NCI-H345 treated with DMSO at 0.1 percent for 48 hours (cell line): ENCODE measurements around the gene MARK2.
A peak's percentile ranks its signal among the peaks of the same experiment; 100 is the strongest.

Source experiments
- DNase-seq: peaks from one replicate; lab custom pipeline; 2025; ENCODE audit not compliant: unreplicated experiment; lab: John Stamatoyannopoulos, UW

MARK2 gene

GRCh38 chr11:63920126-63920938, 81.4 kb downstream of the MARK2 start:
- DNase-seq, result no peak

DNA sequence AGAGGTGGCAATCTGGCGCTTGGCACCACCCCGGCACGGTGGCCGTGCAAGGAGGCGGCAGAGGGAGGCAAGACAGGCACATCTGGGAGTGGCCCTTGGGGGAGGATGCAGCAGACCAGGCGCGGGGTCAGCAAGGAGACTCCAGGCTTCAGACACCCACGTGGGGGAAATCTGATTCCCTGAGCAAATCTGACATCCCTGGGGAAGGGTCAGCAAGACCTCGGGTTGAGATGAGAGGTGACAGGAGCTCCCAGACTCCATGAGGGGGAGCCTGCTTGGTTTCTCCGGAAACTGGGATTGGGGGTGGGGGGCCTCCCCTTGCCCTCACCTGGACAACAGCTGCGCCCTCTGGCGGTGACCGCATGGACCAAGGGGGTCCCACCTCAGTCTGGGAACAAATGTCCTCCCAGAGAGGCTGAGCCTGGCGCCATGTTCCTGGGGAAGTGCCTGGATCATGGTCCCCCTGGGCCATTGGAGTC, 82.1 kb downstream of the MARK2 start:
- no peak for DNase-seq

GRCh38 chr11:63922673-63923192, 83.8 kb downstream of the MARK2 start:
- no peak for DNase-seq

DNA sequence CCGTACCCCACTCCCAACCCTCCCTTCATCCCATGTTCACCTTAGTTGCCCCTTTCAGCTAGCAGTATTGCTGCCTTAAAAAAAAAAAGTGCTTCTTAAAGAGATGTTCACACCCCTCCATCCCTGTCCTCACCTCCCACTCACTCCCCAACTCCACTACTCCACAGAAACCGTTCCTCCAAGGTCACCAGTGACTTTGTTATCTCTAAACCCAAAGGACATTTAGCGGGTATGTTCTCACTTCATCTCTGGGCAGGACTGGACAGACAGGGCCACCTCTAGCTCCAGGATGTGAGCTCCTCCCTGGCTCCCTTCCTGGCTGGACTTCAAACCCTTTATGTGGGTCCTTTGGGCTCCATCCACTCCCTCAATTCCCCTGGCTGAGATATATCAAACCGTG, 84.4 kb downstream of the MARK2 start:
- DNase-seq, result no peak

GRCh38 chr11:63929616-63930015, 90.7 kb downstream of the MARK2 start:
- DNase-seq, result no peak

DNA sequence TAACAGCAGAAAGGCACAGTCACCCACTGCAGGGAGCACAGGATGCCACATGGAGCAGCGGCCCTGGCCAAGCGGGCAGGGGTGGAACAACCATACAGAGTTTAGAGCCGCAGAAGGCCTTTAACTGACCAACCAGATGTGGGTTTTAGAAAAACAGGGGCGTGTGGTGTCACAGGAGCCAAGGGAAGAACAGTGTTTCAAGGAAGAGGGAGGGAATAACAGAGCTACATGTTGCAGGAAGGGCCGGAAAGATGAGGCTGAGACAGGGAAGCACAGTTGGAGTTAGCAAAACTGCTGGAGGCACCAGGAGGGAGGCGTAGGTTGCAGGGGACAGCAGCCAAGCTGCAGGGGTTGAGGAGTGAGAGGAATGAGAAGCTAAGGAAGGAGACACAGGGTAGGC, 92.1 kb downstream of the MARK2 start:
- DNase-seq, result no peak

DNA sequence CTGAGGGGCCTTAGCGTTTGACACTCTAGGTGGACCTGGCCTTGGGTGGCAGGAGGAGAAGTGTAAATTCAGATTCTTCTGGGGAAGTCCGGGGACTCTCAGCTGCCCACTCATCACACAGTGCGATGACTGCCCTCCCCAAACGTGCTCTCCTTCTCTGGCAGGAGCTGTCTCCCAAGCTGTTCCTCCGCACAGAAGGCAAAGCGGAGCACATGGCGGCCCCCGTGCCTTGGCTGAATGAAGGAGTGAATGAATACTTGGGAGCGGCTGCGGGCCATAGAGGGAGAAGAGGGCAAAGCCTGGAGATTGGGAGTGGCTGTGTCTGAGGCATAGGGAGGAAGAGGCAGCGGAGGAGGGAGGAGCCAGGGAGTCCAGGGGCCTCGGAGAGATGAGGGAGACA, 93.0 kb downstream of the MARK2 start:
- no peak for DNase-seq

DNA sequence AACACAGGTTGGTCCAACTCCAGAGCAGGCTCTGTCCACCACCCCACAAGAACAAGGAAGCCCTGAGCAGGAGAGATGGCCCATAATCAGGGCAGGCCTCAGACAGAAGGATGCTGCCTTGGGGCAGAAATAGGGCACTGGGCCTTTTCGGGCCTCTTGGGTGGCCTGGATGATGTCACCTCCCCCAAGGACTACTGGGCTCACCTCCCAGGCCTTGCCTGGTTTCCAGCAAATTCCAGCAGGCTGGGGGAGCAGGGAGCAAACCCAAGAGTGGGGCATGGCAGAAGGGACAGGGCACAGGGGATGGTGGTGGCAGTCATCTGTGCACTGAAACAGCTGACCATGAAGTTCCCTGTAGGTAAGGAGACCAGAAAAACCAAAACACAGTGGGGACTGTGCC, 94.5 kb downstream of the MARK2 start:
- DNase-seq, result no peak

DNA sequence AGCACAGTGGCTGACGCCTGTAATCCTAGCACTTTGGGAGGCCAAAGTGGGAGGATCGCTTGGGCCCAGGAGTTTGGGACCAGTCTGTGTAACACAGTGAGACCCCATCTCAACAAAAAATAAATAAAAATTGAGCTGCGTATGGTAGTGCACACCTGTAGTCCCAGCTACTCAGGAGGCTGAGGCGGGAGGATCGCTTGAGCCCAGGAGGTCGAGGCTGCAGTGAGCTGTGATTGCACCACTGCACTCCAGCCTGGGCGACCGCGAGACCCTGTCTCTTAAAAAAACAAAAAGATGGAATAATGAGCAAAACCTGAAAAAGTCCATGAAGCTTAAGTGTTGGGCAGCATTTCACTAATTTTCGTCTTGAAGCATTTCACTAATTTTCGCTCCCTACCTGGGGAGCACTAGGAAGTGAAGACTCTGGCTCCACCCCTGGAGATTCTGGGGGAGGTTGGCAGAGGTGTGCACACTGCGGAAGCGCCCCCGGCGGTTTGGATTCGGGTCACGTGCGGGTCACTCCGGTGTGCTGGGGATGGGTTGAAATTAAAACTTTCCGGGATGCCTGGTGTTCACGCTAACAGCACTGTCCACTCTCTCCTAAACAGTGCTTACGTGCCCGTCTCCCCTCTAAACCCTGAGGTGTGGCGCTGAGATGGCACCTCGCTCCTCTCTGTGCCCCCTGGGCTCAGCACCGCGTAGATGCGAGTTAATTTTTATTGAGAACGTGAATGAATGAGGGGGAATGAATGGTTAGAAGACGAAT, 99.0 kb downstream of the MARK2 start:
- peak; percentile 14 for DNase-seq

GRCh38 chr11:63938479-63939396, 99.8 kb downstream of the MARK2 start, which contains the start of gene NAA40:
NAA40 (plus strand) TSS chr11:63939002; CDS start chr11:63939097, 95 bp downstream.
- DNase-seq, result peak; percentile 78

DNA sequence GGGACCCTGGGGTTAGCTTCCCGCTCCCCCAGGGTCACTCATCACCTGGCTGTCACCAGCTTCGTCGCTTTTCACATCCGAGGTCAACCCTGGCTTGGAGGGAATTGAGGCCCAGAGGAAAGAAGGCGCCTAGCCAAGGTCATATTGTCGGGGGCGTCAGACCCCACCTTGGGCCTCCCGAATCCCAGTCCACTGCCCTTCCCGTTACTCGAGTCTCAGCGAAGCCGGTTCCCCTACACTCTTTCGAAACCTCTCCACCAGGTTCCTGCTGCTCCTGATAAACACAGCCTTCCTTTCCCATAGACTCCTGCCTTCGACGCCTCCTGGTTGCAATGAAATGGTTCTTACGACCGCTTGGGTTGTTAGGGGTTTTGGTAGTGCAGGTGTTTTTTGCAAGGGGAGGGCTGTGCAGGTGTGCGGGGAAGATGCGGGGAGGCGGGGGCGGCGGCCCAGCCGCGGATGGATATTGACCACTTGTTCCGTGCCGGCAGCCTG, 100.5 kb downstream of the MARK2 start:
- no peak for DNase-seq

DNA sequence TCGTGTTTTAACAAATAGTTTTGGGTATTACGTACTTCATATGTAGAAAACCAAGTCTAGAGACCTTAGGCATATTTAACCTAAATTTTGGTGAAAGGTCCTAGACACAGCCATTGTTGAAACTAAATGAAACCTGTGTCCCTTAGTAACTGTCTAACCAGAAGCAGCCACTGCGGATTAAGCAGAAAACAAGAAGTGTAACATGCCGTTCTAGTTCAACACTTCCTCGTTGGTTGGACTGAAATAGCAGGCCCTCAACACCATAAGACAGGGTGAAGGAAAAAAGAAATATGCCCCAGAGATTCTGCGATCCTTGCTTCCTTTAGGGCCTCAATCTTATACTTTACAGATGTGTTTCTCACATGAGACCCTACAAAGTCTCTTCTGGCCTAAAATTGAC, 101.9 kb downstream of the MARK2 start:
- no peak for DNase-seq

DNA sequence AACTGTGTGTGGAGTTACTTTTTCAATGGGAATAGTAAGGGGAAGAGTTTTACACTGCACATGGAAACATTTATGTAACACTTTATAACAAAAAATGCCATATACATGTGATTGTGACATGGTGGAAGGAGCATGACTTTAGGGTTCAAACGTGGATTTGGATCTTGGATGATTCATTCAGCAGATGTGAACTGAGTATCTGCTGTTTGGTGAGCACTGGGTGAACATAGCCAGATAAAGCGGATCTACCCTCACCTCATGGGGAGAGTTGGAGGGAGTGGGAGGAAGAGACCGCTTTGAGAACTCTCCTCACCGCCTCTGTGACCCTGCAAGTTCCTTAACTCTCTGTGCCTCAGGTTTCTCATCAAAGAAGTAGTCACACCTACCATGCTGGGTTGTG, 103.0 kb downstream of the MARK2 start:
- DNase-seq, result no peak

DNA sequence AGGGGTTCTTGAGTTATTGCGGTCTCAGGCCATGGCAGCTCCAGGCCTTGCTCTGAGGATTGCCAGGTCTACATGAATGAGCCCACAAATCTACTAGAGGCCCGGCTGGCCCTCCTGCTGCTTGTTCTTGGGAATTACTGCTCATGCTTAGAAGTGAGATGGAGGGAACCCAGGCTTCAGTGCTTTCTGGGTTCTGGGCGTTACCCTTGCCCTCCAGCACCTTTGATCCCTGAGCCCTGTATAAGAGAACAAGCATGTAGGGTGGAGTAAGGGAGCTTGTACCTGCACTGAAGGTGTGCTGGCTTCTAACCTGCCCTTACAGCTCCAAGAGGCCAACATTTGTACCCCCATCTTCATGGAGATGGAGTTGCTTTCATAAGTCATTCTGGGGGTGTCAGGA, 103.9 kb downstream of the MARK2 start:
- no peak for DNase-seq

DNA sequence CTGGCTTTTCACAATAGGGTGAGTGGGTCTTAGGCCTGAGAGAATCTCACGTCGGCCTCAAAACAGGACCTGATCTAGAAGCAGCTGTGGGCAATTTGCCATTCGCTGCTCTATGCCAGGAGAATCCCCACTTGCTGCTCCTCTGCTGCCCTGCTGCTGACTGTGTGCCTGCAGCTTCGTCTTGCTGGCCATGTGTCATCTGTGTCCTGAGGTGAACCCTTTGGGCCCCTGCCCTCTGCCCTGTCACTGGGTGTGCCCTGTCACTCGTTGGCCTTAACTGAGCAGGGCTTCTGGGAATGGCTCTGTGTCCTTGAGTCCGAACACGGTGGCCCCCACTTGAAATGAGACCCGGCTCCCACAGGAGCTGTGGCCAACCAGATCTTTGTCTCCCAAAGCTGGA, 106.1 kb downstream of the MARK2 start:
- no peak for DNase-seq

DNA sequence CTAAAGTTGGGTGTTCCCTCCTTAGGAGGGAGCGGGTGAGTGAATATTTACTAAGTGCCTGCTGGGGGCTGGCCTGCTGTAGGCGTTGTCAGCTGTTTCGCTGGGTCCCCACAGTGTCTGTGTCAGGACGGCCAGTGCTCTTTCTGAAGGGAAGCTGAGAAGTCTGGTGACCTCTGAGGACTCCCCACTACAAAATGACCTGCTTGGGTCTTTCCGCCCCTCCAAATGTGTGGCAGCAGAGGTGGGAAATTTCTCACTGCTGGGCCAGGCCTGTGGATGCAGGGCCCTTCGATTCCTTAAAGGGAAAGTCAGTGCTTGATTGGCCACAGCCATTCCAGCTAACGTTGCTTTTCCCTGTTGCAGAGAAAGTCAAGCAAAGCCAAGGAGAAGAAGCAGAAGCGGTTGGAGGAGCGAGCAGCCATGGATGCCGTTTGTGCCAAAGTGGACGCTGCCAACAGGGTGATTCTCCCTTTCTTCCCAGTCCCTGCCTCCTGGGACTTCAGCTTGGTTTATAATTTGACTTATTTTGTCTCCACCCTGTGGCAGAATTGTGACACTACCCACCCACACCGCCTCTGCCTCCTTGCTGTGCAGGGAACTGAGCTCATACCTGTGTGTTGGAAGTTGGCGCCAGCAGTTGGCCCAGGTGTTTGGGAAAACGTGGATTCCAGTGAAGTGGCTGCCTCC, 106.7 kb downstream of the MARK2 start:
- peak; percentile 34 for DNase-seq

- no peak for DNase-seq
Measured at GRCh38 chr11:63951779-63952536, 113.0 kb downstream of the MARK2 start.

DNA sequence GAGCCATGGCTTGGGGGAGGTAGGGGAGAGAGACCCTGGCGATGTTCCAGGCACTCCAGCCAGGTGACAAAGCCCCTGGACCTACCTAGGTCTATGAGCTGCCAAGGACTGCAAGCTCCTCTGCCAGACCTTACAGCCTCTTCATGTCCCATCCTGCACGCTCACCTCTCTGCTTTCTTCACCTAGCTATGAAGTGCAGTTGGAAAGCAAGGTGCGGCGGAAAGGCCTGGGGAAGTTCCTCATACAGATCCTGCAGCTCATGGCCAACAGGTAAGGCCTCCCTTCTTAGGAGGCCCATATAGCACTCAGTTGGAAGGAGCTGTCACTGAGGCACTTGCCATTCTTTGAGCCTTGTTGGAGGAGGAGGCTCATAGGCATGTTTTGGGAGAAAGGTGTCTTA, 113.7 kb downstream of the MARK2 start:
- DNase-seq, result no peak

- DNase-seq, result no peak
Measured at GRCh38 chr11:63958008-63958407, 119.1 kb downstream of the MARK2 start.
